GM12878 (cell line): ENCODE results near the gene KMT2E.

Experiments
- CREB1 ChIP-seq: IDR thresholded peaks from 2 replicates; pipeline ENCODE4 v1.6.1; 2012; ENCODE audit warnings: low read depth, mild to moderate bottlenecking, inconsistent platforms
- FOXM1 ChIP-seq: IDR thresholded peaks from 2 replicates; pipeline ENCODE4 v1.6.1; 2012; ENCODE audit warnings: low read depth, mild to moderate bottlenecking, inconsistent platforms, low read length, moderate library complexity
- HCFC1 ChIP-seq: fragments of 150-350 bp; IDR thresholded peaks from 2 replicates; pipeline ENCODE4 v1.6.1; 2014; ENCODE audit warnings: low read length
- JUNB ChIP-seq: IDR thresholded peaks from 2 replicates; pipeline ENCODE4 v1.6.1; 2016; ENCODE audit warnings: antibody characterized with exemption, mild to moderate bottlenecking
- JUND ChIP-seq: IDR thresholded peaks from 2 replicates; pipeline ENCODE4 v1.6.1; 2012; ENCODE audit warnings: low read depth, mild to moderate bottlenecking, low read length, improper control_type of control experiment, moderate library complexity
- MTA3 ChIP-seq: IDR thresholded peaks from 2 replicates; pipeline ENCODE4 v1.6.1; 2012; ENCODE audit warnings: low read length, inconsistent platforms, borderline replicate concordance
- NFYB ChIP-seq: IDR thresholded peaks from 2 replicates; pipeline ENCODE4 v1.6.1; 2011; ENCODE audit warnings: low read depth, mild to moderate bottlenecking, low read length, improper control_type of control experiment, moderate library complexity; ENCODE audit not compliant: insufficient read depth
- POLR2A ChIP-seq: IDR thresholded peaks from 2 replicates; pipeline ENCODE4 v1.6.1; 2011; ENCODE audit warnings: low read depth, mild to moderate bottlenecking, low read length
- RAD21 ChIP-seq: IDR thresholded peaks from 2 replicates; pipeline ENCODE4 v1.6.1; 2011; ENCODE audit warnings: mild to moderate bottlenecking, low read depth, low read length, moderate library complexity; ENCODE audit not compliant: insufficient read depth
- TAF1 ChIP-seq: IDR thresholded peaks from 2 replicates; pipeline ENCODE4 v1.6.1; 2011; ENCODE audit warnings: mild to moderate bottlenecking, low read depth, low read length, borderline replicate concordance
- TF ChIP-seq, protein P1 (sequence below), 3 experiments: IDR thresholded peaks in 2 of 3; conservative IDR thresholded peaks in 1 of 3; 2 replicates each; pipeline ENCODE4 v1.5.1; 2011; ENCODE audit warnings: low read depth in 3 of 3, low read length in 3 of 3, mild to moderate bottlenecking in 3 of 3, control low read depth in 2 of 3, moderate library complexity in 2 of 3, inconsistent platforms in 1 of 3, mixed read lengths in 1 of 3; ENCODE audit not compliant: control insufficient read depth in 2 of 3, insufficient read depth in 1 of 3; ENCODE audit errors: extremely low read depth in 1 of 3
- TF ChIP-seq, protein P2 (sequence below): fragments of 450-650 bp; IDR thresholded peaks from 2 replicates; pipeline ENCODE4 v1.6.1; 2017; ENCODE audit warnings: mild to moderate bottlenecking
- TF ChIP-seq, protein P3 (sequence below): IDR thresholded peaks from 2 replicates; pipeline ENCODE4 v1.6.1; 2011; ENCODE audit warnings: mild to moderate bottlenecking, low read depth, low read length, moderate library complexity; ENCODE audit not compliant: insufficient replicate concordance

DNA sequence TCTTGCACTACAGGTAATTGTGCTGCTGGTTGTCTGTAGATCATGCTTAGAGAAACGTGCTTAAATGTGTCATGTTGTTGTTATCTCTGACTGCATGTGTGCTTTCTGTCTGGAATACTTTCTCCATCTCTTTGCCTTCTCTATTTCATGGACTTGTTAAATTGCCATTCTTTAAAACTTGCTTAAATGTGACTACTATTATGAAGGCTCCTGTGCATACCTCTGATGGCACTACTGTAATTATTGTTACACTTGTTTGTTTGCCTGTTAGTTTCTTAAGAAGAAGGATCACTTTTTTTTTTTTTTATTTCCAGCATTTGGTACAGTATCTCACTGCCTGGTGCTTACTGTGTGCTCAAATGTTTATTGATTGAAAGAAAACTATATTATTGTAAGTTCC, 41.6 kb downstream of the KMT2E start:
- TF ChIP-seq, protein P1, sequence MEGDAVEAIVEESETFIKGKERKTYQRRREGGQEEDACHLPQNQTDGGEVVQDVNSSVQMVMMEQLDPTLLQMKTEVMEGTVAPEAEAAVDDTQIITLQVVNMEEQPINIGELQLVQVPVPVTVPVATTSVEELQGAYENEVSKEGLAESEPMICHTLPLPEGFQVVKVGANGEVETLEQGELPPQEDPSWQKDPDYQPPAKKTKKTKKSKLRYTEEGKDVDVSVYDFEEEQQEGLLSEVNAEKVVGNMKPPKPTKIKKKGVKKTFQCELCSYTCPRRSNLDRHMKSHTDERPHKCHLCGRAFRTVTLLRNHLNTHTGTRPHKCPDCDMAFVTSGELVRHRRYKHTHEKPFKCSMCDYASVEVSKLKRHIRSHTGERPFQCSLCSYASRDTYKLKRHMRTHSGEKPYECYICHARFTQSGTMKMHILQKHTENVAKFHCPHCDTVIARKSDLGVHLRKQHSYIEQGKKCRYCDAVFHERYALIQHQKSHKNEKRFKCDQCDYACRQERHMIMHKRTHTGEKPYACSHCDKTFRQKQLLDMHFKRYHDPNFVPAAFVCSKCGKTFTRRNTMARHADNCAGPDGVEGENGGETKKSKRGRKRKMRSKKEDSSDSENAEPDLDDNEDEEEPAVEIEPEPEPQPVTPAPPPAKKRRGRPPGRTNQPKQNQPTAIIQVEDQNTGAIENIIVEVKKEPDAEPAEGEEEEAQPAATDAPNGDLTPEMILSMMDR (IDR thresholded peaks at IDR 0.05 in 2 of 3, conservative IDR thresholded peaks at IDR 0.05 in 1 of 3; ENCODE audit: control insufficient read depth in 2 of 3, extremely low read depth in 1 of 3, insufficient read depth in 1 of 3, low read depth in 3 of 3, low read length in 3 of 3) = no peak
- TF ChIP-seq CREB1 = no peak
- TF ChIP-seq HCFC1 = no peak
- no peak for TF ChIP-seq RAD21
- no peak for TF ChIP-seq TAF1
- no peak for TF ChIP-seq NFYB
- TF ChIP-seq JUND = no peak
- TF ChIP-seq, protein P2, sequence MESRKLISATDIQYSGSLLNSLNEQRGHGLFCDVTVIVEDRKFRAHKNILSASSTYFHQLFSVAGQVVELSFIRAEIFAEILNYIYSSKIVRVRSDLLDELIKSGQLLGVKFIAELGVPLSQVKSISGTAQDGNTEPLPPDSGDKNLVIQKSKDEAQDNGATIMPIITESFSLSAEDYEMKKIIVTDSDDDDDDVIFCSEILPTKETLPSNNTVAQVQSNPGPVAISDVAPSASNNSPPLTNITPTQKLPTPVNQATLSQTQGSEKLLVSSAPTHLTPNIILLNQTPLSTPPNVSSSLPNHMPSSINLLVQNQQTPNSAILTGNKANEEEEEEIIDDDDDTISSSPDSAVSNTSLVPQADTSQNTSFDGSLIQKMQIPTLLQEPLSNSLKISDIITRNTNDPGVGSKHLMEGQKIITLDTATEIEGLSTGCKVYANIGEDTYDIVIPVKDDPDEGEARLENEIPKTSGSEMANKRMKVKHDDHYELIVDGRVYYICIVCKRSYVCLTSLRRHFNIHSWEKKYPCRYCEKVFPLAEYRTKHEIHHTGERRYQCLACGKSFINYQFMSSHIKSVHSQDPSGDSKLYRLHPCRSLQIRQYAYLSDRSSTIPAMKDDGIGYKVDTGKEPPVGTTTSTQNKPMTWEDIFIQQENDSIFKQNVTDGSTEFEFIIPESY = no peak
- TF ChIP-seq JUNB = no peak
- TF ChIP-seq, protein P3, sequence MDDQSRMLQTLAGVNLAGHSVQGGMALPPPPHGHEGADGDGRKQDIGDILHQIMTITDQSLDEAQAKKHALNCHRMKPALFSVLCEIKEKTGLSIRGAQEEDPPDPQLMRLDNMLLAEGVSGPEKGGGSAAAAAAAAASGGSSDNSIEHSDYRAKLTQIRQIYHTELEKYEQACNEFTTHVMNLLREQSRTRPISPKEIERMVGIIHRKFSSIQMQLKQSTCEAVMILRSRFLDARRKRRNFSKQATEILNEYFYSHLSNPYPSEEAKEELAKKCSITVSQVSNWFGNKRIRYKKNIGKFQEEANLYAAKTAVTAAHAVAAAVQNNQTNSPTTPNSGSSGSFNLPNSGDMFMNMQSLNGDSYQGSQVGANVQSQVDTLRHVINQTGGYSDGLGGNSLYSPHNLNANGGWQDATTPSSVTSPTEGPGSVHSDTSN = no peak
- no peak for TF ChIP-seq FOXM1
- no peak for TF ChIP-seq POLR2A
- TF ChIP-seq MTA3 = no peak
